Iris pigment epithelial cell (primary cell): ENCODE results near the gene POLN.
A peak's percentile ranks its signal among the peaks of the same experiment; 100 is the strongest.
"Not testable (repeated sequence)": the region's sequence is repeated elsewhere in the genome, so short reads cannot be mapped to it uniquely, and the experiment has no call there.

Source experiments
- DNase-seq: peaks from one replicate; pipeline ENCODE4 v3.0.0-alpha.2; 2011; ENCODE audit warnings: low read depth

POLN gene

GRCh38 chr4:2219233-2219760 is 22.6 kb downstream of the POLN start:
- no peak for DNase-seq

- DNase-seq, result no peak
Observed at GRCh38 chr4:2218436-2218835, 23.5 kb downstream of the POLN start.

GRCh38 chr4:2217726-2218125 is 24.2 kb downstream of the POLN start:
- peak; percentile 38 for DNase-seq

GRCh38 chr4:2212831-2213230 is 29.1 kb downstream of the POLN start:
- DNase-seq, result no peak

GRCh38 chr4:2202789-2203188 is 39.1 kb downstream of the POLN start:
- DNase-seq, result not testable (repeated sequence)

- peak; percentile 21 for DNase-seq
Observed at GRCh38 chr4:2194496-2194895, 47.4 kb downstream of the POLN start.

GRCh38 chr4:2193326-2193725 is 48.6 kb downstream of the POLN start:
- no peak for DNase-seq

GRCh38 chr4:2186865-2187172 is 55.1 kb downstream of the POLN start:
- no peak for DNase-seq

- DNase-seq, result peak; percentile 30
Observed at GRCh38 chr4:2186133-2186864, 55.6 kb downstream of the POLN start.

GRCh38 chr4:2183394-2183793 is 58.5 kb downstream of the POLN start:
- DNase-seq, result peak; percentile 31

- peak; percentile 18 for DNase-seq
Observed at GRCh38 chr4:2182994-2183393, 58.9 kb downstream of the POLN start.

GRCh38 chr4:2180410-2180809 is 61.5 kb downstream of the POLN start:
- DNase-seq, result no peak

GRCh38 chr4:2179717-2180116 is 62.2 kb downstream of the POLN start:
- DNase-seq, result no peak

GRCh38 chr4:2178986-2179385 is 62.9 kb downstream of the POLN start:
- DNase-seq, result no peak

GRCh38 chr4:2177443-2178093 is 64.4 kb downstream of the POLN start:
- no peak for DNase-seq

GRCh38 chr4:2175990-2176698 is 65.8 kb downstream of the POLN start:
- no peak for DNase-seq

GRCh38 chr4:2174061-2174460 is 67.9 kb downstream of the POLN start:
- no peak for DNase-seq

GRCh38 chr4:2172627-2173231 is 69.2 kb downstream of the POLN start:
- DNase-seq, result no peak

GRCh38 chr4:2172161-2172560 is 69.8 kb downstream of the POLN start:
- no peak for DNase-seq

GRCh38 chr4:2168469-2169319 is 73.2 kb downstream of the POLN start:
- no peak for DNase-seq

GRCh38 chr4:2166253-2166652 is 75.7 kb downstream of the POLN start:
- no peak for DNase-seq

- no peak for DNase-seq
Observed at GRCh38 chr4:2165391-2165790, 76.5 kb downstream of the POLN start.
